Activated T-helper 1 cell treated with Interleukin-2 at 50 U/mL for 16 hours (primary cell): Measurements from ENCODE around the gene ESRRG.
"Not testable (repeated sequence)": the region's sequence is repeated elsewhere in the genome, so short reads cannot be mapped to it uniquely, and the experiment has no call there.

Source experiments
- DNase-seq: peaks from one replicate; pipeline ENCODE4 v3.0.0-alpha.2; 2020; ENCODE audit warnings: low read depth

The ESRRG gene

DNA sequence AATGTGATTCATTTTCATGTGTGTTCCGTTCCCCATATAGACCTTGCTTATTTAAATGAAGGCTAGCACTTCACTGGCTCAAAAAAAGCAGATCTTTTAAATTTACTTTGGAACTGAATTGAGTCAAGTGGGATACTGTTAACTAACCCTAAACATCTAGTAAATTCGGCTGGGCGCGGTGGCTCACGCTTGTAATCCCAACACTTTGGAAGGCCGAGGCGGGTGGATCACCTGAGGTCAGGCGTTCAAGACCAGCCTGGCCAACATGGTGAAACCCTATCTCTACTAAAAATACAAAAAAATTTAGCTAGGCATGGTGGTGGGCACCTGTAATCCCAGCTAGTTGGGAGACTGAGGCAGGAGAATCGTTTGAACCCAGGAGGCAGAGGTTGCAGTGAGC, 19.2 kb downstream of the ESRRG start:
- not testable (repeated sequence) for DNase-seq

DNA sequence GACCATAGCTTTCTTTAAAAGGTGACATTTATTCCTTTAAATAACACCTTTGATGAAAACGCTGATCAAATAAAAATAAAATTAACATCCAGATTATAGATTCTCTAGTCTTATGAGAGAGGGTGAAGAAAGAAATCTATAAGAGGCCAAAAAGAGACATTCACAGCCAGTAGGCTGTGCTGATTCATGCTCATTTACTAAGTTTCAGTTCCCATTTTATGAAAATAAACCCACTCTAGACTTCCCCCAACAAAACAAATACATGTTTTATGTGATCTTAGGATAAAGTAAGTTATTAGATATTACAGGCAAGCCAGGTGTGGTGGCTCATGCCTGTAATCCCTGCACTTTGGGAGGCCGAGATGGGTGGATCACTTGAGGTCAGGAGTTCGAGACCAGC, 21.1 kb downstream of the ESRRG start:
- no peak for DNase-seq

DNA sequence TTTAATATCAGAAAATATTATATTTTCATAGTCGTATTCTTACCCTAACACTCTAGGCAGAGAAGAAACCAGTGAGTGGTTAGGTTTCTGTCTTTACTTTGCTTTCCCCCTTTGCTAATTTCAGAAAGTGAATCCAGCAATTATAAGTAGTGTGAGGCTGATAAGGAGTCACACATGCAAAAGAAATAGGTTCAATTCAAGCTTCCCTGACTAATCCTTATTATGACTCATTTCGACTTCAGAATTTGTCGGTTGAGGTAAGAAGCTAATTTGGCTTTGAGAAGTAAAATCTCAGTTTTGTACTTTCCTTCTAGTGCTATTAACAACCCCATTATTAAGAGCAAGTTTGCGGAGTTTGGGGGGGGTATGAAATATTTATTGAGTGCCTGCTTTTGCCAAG, 22.4 kb downstream of the ESRRG start:
- no peak for DNase-seq

DNA sequence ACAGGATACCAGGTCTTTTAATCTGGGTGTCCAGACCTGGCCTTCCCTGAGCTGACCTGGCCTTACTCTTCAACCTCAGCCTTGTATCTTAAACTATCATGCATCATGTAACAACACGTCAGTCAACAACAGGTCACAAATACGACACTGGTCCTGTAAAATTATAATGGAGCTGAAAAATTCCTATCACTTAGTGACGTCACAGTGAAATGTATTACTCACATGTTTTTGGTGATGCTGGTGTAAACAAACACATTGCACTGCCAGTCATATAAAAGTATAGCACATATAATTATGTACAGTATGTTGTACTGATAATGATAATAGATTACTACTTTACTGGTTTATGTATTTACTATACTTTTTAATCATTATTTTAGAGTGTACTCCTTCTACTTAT, 31.5 kb downstream of the ESRRG start:
- DNase-seq, result no peak

DNA sequence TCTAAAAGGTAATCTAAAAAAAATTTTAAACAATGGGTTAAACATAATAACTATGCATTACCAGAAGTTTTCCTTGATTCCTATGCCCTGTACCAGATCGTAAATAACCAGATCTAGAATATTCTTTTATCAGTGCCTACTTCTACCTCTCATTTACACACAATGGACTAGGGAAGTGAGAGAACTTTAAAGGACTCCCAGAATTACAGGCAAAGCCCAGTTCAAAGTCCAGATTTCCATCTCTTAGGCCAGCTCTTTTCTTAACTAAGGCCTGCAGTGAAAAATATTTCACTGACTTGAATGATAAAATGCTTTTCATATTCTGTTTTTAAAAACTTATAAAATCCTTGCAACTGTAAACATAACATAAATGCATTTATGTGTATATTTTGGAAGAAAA, 32.6 kb downstream of the ESRRG start:
- no peak for DNase-seq

DNA sequence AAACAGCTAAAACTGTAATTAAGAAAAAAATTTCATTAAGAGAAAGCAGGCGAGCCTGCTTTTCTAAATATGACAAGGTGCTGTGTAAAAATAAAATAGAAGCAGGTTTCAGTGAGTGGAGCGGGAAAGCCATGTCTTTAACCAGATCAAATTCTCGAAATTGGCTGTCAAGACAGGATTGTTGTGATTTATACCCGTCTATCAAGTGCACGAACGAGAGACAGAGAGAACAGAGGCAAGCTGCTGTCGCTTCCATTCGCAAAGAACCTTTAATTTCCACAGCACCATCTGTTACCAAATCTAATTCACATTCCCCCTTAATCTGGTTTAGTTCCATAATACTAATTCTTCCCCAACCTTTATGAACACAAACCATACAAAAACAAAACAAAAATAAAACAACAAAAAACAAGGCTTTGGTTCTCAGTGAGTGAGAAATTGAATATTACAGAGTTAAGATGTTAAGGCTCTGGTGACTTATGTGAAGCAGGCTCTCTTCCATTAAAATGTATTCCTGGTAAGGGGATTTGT, 35.0 kb downstream of the ESRRG start:
- DNase-seq, result no peak

DNA sequence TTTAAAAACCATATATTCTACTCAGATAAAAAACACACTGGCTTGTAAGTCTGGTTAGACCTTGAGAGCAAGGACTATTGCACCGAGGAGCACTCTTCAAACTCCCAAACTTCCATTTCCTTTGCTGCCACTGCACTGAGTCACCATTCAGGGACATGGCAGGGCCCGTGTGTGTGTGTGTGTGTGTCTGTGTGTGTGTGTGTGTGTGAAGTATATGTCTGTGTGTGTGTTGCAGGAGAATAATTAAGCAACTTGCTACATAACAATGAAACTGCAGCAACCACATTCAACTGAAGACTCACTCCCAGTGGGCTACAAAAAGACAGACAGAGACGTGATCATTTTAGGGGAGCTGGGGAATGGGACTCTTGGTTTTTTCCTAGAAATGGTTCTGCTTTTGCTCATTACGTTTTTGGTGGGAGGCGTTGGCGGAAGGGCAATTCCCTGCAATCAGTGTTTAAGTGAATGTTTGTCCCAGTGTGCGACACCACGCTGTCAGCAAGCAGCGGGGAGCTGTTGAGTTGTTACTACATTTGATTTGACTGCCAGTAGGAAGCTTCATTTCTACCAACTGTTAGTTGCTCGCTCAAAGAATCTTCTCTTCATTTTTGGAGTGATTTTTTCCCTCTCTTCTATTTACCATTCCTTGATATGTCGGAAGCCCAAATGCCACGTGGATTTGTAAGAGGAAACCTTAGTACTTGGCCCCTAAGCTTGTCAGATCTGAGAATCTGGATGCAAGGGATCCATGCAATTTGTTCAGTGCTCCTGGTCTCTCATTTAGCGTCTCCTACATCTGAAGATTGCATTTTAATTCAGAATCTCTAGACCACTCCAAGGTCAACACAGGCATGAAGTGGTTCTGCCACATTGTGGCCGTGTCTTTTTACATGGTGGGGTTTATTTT, 36.1 kb downstream of the ESRRG start:
- no peak for DNase-seq

DNA sequence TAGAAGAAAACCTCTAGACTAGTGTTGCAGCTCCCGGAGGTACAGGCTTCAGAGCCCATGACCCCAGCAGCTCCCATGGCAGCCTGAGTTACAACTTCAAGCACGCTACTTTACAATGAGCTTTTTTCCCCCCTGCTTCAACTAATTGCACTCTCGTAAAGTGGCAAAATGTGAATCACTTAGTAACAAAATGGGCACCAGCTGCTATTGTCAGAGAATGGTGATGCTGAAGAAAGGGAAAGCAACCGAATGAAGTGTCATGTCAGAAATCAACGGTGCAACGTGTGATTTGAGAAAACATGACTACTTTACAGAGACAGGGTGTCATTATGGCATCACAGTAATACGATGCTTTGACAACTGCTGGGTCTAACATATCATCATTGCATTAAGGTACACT, 40.5 kb downstream of the ESRRG start:
- no peak for DNase-seq

DNA sequence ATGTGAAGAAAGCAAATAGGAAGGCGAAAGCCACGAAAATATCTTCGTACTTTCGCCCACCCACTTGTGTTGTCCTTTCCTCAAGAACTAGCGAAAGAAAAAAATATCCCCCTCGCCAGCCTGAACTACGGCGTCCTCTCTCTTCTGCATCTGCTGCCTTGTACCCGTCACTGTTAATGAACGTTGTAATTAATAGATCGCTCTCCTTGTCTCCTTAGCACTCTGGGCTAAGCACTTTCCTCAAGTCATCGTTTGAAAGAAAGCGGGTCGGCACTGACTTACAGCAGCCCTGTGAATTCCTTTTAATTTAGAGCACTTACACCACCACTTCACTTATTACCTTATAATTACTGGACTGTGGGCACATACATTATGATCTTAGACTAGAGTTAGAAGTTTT, 44.1 kb downstream of the ESRRG start:
- no peak for DNase-seq

DNA sequence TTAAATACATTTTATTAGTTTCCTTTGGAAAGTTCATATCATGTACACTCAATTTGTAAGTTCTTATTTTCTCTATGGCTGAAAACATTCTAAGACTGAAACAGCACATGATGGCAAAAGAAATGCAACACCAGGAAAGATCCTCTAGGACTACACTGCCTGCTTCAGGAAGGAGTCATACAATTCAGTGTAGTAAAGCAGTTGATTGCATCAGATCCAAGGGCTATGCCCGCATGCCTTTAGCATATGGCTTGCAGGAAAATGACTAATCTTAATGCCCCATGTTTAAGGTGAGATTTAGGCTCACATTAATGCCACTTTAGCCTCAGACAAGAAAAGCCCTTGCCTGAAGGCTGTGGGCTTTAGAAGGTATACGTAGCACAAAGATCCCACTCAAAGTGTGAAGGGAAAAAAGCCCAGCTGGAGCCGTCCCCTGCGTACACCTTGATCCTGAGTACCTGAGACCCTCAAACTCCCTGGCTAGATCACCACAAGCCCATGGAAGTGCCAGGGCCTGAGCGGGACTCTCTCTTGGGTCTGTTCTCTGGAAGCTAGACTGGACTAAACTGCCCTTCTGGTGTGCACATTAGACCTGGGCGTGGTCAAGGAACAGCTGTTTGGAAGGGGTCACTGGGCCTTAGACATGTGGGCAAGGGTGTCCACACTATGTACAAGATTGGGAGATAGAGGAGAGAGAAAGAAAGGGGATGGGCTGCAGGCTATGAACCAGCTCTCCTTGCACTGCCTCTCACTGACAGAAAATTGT, 52.9 kb downstream of the ESRRG start:
- no peak for DNase-seq

DNA sequence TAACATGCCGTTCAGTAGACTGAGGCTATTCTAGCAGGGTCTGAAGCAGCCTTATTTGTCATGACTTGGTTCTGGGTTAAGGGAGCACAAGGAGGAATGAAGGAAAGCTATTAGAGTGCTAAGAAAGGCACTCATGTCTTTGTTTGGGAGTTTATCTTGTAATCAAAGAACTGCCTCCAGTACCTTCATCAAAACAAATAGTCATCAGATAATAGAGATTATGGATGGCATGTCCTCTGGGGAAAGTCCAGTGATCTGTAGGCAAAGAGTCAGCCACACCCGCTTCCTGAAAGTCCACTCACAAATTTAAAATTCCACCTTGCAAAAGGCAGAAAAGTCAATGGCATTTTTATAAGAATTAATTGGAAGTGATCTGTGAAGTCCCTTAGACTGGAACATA, 56.8 kb downstream of the ESRRG start:
- DNase-seq, result no peak

DNA sequence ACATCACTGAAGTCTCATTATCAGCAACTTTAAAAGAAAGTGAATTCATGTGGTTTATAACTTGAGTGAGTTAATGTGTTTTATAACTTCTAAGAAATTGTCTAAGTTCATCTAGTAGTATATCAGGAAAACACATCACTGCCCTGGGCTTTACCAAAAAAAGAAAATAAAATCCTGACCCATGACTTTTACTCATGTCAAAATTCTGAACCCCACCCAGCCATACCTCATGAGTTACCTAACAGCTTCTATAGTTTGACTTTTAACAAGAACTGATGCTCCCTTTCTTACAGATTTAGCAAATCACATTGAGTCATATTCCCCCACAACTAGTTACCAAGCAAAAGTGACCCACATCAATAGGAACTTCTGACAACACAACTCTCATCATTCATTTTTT, 57.4 kb downstream of the ESRRG start:
- DNase-seq, result no peak

DNA sequence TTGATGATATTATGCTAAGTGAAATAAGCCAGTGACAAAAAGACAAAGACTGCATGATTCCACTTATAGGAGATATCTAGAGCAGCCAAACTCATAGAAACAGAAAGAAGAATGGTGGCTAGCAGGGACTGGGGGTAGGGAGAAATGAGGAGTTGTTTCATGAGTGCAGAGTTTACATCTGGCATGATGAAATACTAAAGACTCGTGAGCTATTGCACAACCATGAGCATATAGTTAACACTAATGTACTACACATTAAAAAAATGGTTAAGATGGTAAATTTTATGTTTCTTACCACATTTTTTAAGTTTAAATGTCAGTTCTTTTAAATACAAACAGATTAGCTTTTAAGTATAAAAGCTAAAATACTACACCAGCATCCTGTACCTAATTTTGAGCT, 57.8 kb downstream of the ESRRG start:
- no peak for DNase-seq

DNA sequence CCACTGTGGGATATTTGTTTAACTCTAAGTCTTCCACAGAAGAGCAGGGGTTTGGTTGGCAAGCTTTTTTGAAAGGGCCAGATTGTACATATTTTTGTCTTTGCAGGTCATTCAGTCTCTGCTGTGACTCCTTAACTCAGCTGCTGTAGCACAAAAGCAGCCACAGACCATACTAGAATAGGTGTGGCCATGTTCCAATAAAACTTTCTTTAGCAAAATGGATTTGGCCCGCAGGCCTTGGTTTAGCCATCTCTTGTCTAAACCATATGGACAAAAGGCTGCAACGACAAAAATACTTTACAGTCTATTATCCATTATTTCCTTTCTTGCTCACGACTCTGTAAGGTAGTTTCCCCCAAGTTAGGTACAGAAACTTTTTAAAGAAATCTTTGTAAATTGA, 60.5 kb downstream of the ESRRG start:
- DNase-seq, result no peak

DNA sequence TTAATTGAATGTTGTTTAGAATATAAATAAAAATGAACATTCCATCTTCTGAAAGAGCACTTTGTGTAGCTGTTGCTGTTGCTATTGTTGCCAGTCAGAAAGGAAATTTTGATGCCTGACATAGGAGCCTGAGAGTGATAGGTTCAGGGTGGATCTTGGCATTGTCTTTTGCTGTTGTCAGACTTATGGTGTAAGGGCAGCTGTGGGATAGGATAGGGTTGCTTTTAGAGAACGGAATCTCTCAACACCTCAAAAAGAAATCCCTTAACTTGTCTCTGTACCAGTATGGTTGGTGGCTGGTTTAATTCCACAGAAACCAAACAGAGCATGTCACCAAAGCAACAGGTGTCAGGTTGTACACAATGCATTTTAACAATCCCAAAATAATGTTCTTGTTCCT, 62.7 kb downstream of the ESRRG start:
- no peak for DNase-seq

DNA sequence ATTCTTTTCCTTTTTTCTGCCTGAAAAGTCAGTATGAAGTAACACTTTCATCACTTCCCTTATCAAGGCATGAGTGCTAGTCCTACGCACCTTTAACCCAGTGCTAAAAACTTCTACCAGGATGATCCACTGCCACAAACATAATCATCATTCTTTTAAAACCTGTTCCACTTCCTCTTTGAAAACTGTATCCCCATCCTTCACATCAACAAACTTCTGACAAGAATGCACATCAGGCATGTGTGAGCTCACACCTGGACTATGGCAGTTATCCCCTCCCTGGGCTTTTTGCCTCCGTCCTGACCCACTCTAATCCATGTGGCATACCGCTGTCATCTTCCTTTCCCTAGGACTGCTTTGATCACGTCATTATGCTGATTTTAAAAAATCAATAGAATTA, 70.2 kb downstream of the ESRRG start:
- no peak for DNase-seq

DNA sequence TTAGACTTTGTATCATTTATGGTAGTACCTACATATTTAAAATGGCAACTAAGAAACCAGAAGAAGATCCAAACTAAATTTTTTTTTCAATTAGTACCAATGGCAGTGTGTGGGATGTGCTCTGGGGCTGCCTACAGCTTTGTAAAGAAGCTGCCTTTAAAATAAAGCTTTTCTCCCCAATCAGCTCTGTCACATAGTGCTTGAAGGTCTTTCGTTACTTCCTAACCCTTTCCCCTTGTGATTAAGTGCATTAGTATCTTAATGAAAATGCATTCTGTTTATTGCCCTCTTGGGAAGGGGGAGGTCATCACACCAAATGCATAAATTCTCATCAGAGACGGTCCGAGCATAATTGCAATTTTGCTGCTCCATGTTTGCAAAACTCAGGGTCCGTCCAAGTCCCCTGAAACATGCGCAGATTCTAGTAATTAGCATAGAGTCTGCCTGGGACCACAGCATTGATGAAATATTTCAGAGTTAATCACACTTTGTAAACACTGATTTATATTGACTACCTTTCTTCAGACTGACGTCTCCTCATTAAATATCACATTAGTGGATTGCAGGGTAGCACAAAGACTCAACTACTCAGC, 71.3 kb downstream of the ESRRG start:
- no peak for DNase-seq

DNA sequence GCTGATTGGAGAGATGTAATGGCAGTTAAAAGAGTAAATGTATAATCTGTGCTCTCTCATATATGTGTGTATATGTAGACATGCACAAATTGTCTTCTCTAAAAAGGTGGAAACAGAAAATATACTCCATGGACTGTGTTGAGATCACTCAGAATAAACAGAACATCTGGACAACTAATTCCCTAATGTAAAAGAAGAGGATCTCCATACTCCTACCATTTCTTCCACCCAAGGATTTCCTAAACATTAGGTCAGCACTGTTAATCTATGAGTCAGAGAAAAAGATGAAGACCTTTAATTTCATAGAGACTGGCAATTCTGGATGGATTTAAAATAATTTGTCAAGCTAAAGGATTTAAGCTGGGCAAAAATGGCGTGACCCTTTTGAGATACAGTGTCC, 80.1 kb downstream of the ESRRG start:
- no peak for DNase-seq

DNA sequence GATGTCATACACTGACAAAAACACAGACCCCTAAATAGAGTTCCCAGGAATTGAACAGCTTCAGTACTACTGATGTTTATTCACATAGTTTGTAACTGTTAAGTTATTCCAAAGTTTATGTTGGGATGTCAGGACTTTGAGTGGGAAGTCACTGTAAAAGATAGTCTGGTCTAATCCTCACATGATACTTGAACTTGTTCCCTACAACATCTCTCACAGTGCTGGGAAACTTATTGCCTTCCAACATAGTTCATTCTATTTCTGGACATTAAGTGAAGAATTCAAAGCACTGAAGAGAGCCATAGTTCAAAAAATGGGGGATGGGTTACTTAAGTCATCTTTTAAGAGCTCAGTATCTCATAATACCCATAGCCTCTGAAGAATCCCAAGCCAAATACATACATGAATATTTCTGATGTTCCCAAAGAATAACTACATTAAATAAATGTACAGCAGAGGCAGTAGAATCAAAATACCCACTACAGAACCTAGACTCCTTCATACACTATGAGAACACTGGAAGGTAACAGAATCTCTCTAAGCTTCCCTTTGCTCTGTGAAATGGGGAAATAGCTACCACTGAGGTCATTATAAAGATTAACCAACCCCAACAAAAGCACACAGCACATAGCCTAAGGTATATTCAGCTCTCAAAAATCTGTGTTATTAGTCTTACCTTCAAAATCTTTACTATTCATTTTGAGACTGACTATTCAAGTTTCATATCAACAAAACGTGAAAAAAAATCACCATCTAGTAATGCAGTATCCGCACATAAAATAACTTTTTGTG, 81.4 kb downstream of the ESRRG start:
- no peak for DNase-seq

DNA sequence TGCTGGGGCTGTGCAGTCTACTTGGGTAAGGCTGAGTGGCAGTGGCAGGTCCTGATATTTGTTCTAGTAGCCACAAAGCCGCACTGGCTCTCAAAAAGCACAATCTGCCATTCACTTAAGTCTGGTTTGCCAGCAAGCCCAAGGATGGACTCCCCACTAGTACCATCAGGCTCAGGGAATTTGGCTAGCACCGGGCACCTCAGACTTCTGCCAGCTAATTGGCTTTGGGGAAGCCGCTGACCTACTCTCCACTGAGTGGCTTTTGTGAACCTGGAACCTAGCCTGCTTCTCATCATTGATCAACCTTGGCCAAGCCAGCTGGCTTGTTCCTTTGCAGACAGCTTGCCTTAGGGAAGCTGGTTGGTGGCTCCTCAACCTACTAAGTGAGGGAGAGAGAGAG, 83.1 kb downstream of the ESRRG start:
- DNase-seq, result no peak

DNA sequence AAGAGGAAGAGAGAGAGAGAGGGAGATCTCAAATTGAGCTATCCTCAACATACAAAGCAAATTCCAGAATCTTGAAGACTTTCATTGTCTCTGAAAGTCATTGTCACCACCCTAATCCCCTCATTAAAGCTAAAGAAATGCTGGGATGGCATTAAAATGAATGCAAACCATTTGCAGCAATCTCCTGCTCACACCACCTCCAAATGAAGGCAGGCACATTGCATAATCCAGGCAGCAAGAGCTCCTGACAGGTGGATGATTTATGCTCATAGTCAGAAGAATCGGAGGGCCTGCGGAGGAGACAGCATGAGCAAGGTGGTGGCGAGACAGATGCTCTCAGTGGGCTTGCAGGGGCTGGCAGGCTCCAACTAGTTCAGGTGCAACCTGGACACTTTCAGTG, 90.2 kb downstream of the ESRRG start:
- no peak for DNase-seq

DNA sequence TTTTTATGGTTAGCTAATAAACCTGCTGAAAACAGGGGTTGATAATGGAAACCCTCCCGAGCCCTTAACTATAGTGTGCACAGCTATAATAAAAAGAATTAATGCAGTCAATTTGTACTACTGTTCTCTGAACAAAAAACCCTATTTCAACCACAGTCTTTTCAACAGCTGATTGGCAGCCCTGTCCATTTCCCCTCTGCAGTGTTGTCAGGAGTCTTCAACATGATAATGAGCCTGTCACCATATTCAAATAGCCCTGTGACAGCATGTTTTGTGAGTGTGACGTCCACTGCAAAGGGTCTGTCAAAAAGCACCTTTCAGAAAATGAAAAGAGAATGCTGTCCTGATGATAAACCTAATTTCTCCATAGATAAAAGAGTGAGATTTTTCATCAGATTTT, 92.7 kb downstream of the ESRRG start:
- no peak for DNase-seq
